ENCODE data around the gene NCR1.
"Not testable (repeated sequence)": the region's sequence is repeated elsewhere in the genome, so short reads cannot be mapped to it uniquely, and the experiment has no call there.

DNA sequence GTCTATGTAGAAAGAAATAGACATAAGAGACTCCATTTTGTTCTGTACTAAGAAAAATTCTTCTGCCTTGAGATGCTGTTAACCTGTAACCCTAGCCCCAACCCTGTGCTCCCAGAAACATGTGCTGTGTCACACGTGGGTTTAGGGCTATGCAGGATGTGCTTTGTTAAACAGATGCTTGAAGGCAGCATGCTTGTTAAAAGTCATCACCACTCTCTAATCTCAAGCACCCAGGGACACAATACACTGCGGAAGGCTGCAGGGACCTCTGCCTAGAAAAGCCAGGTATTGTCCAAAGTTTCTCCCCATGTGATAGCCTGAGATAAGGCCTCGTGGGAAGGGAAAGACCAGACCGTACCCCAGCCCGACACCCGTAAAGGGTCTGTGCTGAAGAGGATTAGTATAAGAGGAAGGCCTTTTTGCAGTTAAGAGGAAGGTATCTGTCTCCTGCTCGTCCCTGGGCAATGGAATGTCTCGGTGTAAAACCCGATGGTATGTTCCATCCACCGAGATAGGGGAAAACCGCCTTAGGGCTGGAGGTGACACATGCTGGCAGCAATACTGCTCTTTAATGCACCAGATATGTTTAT is 37.9 kb downstream of the NCR1 start:
- not testable (repeated sequence) for TF ChIP-seq EP300, POLR2AphosphoS5 (IDR thresholded peaks at IDR 0.05)
- TF ChIP-seq, protein P1, sequence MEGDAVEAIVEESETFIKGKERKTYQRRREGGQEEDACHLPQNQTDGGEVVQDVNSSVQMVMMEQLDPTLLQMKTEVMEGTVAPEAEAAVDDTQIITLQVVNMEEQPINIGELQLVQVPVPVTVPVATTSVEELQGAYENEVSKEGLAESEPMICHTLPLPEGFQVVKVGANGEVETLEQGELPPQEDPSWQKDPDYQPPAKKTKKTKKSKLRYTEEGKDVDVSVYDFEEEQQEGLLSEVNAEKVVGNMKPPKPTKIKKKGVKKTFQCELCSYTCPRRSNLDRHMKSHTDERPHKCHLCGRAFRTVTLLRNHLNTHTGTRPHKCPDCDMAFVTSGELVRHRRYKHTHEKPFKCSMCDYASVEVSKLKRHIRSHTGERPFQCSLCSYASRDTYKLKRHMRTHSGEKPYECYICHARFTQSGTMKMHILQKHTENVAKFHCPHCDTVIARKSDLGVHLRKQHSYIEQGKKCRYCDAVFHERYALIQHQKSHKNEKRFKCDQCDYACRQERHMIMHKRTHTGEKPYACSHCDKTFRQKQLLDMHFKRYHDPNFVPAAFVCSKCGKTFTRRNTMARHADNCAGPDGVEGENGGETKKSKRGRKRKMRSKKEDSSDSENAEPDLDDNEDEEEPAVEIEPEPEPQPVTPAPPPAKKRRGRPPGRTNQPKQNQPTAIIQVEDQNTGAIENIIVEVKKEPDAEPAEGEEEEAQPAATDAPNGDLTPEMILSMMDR (IDR thresholded peaks at IDR 0.05) = not testable (repeated sequence)
